ENCODE results near the gene FBLN2. TPM values are rescaled to one million over a fixed set of nuclear protein-coding genes. Genes with fewer than 3 reads are reported as not detected.
"Not testable (repeated sequence)": the region's sequence is repeated elsewhere in the genome, so short reads cannot be mapped to it uniquely, and the experiment has no call there.

FBLN2 gene
- total RNA-seq, result not detected in 2 replicates

- Mint-ChIP-seq H3K36me3 (ENCODE audit: low read depth) (no peaks in the 10 kb centered on the region), H3K27ac (peak within 1 kb of the TSS; percentile 10), H3K9me3 (no peaks in the 10 kb centered on the region), H3K4me1 (peaks cover 22% of the 10 kb centered on the region), H3K27me3 (peaks cover 47% of the 10 kb centered on the region), H3K4me3 (peak within 1 kb of the TSS; percentile 54)
- DNase-seq, result peak; percentile 73
- intact Hi-C loops (cut with micrococcal nuclease), result no loop called here
Observed at GRCh38 chr3:13548696-13549622, at the start of gene FBLN2. Gene FBLN2, plus strand, starts transcription at chr3:13549125. Its CDS starts 21,231 bp downstream, at chr3:13570356.

- DNase-seq; H3K27ac Mint-ChIP-seq; H3K4me3 Mint-ChIP-seq; H3K36me3 Mint-ChIP-seq (ENCODE audit: low read depth); H3K9me3 Mint-ChIP-seq; H3K4me1 Mint-ChIP-seq; H3K27me3 Mint-ChIP-seq: not testable (repeated sequence)
- intact Hi-C loops (cut with micrococcal nuclease), result loop anchor here (5.0 kb wide), 1 partner anchor 388 kb away; no protein-coding TSS in a partner anchor
Observed at GRCh38 chr3:13499246-13499645, 49.7 kb upstream of the FBLN2 start.

GRCh38 chr3:13500133-13500885 is 48.6 kb upstream of the FBLN2 start:
- Mint-ChIP-seq H3K4me3 (no peak overlapping the region), H3K36me3 (ENCODE audit: low read depth) (no peaks in the 10 kb centered on the region), H3K4me1 (peaks cover 2% of the 10 kb centered on the region), H3K9me3 (no peaks in the 10 kb centered on the region), H3K27ac (no peak overlapping the region), H3K27me3 (no peaks in the 10 kb centered on the region)
- DNase-seq, result no peak
- intact Hi-C loops (cut with micrococcal nuclease), result no loop called here

GRCh38 chr3:13501056-13501455 is 47.9 kb upstream of the FBLN2 start:
- no peaks in the 10 kb centered on the region for H3K9me3 Mint-ChIP-seq
- no peak overlapping the region for H3K4me3 Mint-ChIP-seq
- H3K4me1 Mint-ChIP-seq, result peaks cover 2% of the 10 kb centered on the region
- no peak for DNase-seq
- intact Hi-C loops (cut with micrococcal nuclease), result no loop called here
- H3K27ac Mint-ChIP-seq, result no peak overlapping the region
- no peaks in the 10 kb centered on the region for H3K27me3 Mint-ChIP-seq
- no peaks in the 10 kb centered on the region for H3K36me3 Mint-ChIP-seq (ENCODE audit: low read depth)

DNA sequence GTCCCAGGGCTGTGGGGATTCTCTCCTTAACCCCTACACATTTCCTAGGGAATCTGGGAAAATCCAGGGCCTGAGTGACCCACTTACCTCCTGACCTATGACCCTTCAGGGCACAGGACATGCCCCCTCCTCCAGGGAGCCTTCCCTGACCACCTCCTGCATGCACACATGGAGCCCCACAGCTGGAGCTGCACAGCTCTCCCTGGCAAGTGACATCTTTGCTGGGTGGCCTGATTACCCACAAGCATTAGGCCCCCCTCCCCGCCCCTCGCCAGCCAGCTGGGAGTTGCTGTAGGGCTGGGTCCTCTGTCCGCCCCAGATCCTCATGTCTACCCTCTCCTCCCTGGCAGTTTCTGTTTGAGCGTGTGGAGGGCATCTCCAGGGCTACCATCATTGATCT is 47.4 kb upstream of the FBLN2 start:
- Mint-ChIP-seq H3K27ac (no peak overlapping the region), H3K9me3 (no peaks in the 10 kb centered on the region), H3K4me1 (peaks cover 2% of the 10 kb centered on the region), H3K4me3 (no peak overlapping the region), H3K36me3 (ENCODE audit: low read depth) (no peaks in the 10 kb centered on the region), H3K27me3 (no peaks in the 10 kb centered on the region)
- no peak for DNase-seq
- intact Hi-C loops (cut with micrococcal nuclease), result no loop called here

- intact Hi-C loops (cut with micrococcal nuclease), result no loop called here
Observed at GRCh38 chr3:13501958-13502790, 46.8 kb upstream of the FBLN2 start.

GRCh38 chr3:13502791-13503060 is 46.2 kb upstream of the FBLN2 start:
- no peaks in the 10 kb centered on the region for H3K36me3 Mint-ChIP-seq (ENCODE audit: low read depth)
- H3K27ac Mint-ChIP-seq, result no peak overlapping the region
- no peak for DNase-seq
- no peak overlapping the region for H3K4me3 Mint-ChIP-seq
- no peaks in the 10 kb centered on the region for H3K27me3 Mint-ChIP-seq
- no peaks in the 10 kb centered on the region for H3K9me3 Mint-ChIP-seq
- intact Hi-C loops (cut with micrococcal nuclease), result no loop called here
- H3K4me1 Mint-ChIP-seq, result no peaks in the 10 kb centered on the region

More at GRCh38 chr3:13501958-13502790, 46.8 kb upstream of the FBLN2 start:
- Mint-ChIP-seq H3K9me3 (no peaks in the 10 kb centered on the region), H3K4me3 (no peak overlapping the region), H3K27me3 (no peaks in the 10 kb centered on the region), H3K36me3 (ENCODE audit: low read depth) (no peaks in the 10 kb centered on the region), H3K4me1 (peaks cover 2% of the 10 kb centered on the region), H3K27ac (no peak overlapping the region)
- DNase-seq, result no peak

DNA sequence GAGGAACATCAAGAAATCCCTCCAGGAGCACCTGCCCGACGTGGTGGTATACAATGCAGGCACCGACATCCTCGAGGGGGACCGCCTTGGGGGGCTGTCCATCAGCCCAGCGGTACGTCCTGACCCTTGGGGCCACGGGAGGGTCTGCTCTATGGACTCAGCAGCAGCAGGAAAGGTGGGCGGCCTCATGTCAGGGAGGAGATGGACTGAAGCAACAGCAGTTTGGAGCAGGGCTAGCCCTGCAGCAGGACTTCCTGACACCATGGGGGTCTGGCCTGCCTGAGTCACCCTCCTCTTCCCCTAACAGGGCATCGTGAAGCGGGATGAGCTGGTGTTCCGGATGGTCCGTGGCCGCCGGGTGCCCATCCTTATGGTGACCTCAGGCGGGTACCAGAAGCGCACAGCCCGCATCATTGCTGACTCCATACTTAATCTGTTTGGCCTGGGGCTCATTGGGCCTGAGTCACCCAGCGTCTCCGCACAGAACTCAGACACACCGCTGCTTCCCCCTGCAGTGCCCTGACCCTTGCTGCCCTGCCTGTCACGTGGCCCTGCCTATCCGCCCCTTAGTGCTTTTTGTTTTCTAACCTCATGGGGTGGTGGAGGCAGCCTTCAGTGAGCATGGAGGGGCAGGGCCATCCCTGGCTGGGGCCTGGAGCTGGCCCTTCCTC is 44.6 kb upstream of the FBLN2 start:
- H3K27ac Mint-ChIP-seq, result no peak overlapping the region
- intact Hi-C loops (cut with micrococcal nuclease), result no loop called here
- H3K4me1 Mint-ChIP-seq, result no peaks in the 10 kb centered on the region
- H3K27me3 Mint-ChIP-seq, result no peaks in the 10 kb centered on the region
- no peaks in the 10 kb centered on the region for H3K36me3 Mint-ChIP-seq (ENCODE audit: low read depth)
- DNase-seq, result no peak
- no peak overlapping the region for H3K4me3 Mint-ChIP-seq
- H3K9me3 Mint-ChIP-seq, result no peaks in the 10 kb centered on the region

GRCh38 chr3:13505147-13506130 is 43.5 kb upstream of the FBLN2 start:
- no peak overlapping the region for H3K4me3 Mint-ChIP-seq
- DNase-seq, result no peak
- H3K9me3 Mint-ChIP-seq, result no peaks in the 10 kb centered on the region
- intact Hi-C loops (cut with micrococcal nuclease), result no loop called here
- H3K4me1 Mint-ChIP-seq, result no peaks in the 10 kb centered on the region
- H3K27me3 Mint-ChIP-seq, result no peaks in the 10 kb centered on the region
- no peaks in the 10 kb centered on the region for H3K36me3 Mint-ChIP-seq (ENCODE audit: low read depth)
- no peak overlapping the region for H3K27ac Mint-ChIP-seq

- intact Hi-C loops (cut with micrococcal nuclease), result no loop called here
- Mint-ChIP-seq H3K36me3 (ENCODE audit: low read depth) (no peaks in the 10 kb centered on the region), H3K4me3 (no peak overlapping the region), H3K27me3 (no peaks in the 10 kb centered on the region), H3K4me1 (no peaks in the 10 kb centered on the region), H3K27ac (no peak overlapping the region), H3K9me3 (no peaks in the 10 kb centered on the region)
- DNase-seq, result no peak
Observed at GRCh38 chr3:13506239-13506638, 42.7 kb upstream of the FBLN2 start.

DNA sequence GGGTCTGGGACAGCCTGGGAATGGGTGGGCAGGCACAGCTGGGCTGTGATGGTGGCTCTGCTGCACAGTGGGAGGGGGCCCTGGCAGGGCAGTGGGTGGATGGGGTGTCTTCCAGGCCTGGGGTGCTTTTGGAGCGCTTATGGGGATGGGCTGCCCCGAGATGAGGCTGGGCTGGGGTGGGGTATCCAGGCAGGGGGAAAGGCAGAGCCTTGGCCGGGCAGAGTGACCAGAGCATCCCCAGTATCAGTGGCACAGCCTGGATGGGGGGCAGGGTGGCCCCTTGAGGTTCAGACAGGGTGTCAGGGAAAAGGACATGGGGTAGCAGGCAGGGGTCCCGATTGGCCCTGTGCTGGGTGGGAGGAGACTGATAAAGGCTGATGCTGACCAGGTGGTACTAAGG is 42.2 kb upstream of the FBLN2 start:
- Mint-ChIP-seq H3K27ac (no peak overlapping the region), H3K4me3 (no peak overlapping the region), H3K27me3 (no peaks in the 10 kb centered on the region), H3K9me3 (no peaks in the 10 kb centered on the region), H3K4me1 (no peaks in the 10 kb centered on the region), H3K36me3 (ENCODE audit: low read depth) (no peaks in the 10 kb centered on the region)
- DNase-seq, result no peak
- intact Hi-C loops (cut with micrococcal nuclease), result no loop called here

GRCh38 chr3:13507247-13507569 is 41.7 kb upstream of the FBLN2 start:
- Mint-ChIP-seq H3K4me3 (no peak overlapping the region), H3K9me3 (no peaks in the 10 kb centered on the region), H3K4me1 (no peaks in the 10 kb centered on the region), H3K36me3 (ENCODE audit: low read depth) (no peaks in the 10 kb centered on the region), H3K27ac (no peak overlapping the region), H3K27me3 (no peaks in the 10 kb centered on the region)
- intact Hi-C loops (cut with micrococcal nuclease), result no loop called here
- no peak for DNase-seq
